Measurements from ENCODE around the gene SHMT2.

SHMT2 gene

DNA sequence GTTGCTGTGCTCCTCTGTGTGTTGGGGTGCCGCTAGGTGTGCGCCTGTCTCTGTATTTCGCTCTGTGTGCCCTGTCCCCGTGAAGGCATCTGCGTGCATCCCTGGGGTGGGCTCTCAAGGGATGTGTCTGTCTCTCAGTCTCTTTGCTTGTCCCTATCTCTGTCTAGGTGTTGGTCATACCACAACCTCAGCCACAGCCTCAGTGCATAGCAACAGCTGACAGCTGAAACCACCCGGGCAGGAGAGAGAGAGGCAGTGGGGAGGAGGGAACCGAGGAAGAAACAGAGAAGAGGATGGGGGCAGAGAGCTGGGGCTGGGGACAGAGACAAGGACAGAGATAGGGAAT lies 13.9 kb upstream of the SHMT2 start:
- DNase-seq: no peak

DNA sequence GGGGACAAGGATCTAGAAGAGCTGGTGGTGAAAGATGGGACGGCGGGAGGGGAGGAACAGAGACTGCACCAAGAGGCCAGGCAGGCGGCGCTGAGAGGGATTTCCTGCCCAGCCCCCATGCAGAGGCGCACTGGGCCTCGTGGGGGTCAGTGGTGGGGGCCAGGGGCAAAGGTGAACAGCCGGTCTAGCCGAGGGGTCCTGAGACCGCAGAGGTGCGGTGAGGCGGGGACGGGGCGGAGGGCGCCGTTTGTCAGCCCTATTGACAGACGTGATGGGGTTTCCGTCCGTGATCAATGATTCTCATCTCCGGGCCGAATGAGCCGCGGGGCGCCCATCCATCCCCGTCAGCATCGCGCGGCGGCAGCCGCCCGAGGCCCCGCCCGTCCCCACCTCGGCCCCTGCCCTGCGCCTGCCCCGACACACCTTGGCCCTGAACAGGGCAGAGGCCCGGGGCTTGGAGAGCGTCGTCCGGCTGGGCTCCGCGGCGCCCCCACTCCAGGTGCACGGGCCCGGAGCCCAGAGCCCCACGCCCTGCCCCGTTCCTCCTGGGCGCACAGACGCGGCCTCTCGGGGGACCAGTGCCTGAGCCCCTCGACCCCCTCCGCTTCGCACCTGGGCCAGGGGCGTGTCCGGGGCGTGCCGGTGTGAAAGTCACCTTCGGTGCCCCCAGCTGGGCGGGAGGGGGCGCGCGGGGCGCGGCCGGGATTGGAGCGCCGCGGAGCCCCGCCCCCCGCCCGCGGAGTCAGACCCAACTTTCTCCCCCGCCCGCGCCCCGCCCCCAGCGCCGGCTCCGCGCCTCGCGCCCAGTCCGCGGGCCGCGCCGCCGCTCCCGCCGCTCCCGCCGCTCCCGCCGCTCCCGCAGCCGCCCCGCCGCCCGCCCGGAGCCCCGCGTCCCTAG lies 13.2 kb upstream of the SHMT2 start, which contains the start of gene NXPH4:
TSS of gene NXPH4 (plus strand) at position 781 of the 898 bp plus-strand sequence. CDS start 176 bp downstream, outside the sequence.
- no peak for DNase-seq

- DNase-seq: no peak
Observed at GRCh38 chr12:57216921-57217879, 12.3 kb upstream of the SHMT2 start.

GRCh38 chr12:57218030-57218853 lies 11.3 kb upstream of the SHMT2 start:
- no peak for DNase-seq

- DNase-seq: no peak
Observed at GRCh38 chr12:57219205-57219992, 10.1 kb upstream of the SHMT2 start.

DNA sequence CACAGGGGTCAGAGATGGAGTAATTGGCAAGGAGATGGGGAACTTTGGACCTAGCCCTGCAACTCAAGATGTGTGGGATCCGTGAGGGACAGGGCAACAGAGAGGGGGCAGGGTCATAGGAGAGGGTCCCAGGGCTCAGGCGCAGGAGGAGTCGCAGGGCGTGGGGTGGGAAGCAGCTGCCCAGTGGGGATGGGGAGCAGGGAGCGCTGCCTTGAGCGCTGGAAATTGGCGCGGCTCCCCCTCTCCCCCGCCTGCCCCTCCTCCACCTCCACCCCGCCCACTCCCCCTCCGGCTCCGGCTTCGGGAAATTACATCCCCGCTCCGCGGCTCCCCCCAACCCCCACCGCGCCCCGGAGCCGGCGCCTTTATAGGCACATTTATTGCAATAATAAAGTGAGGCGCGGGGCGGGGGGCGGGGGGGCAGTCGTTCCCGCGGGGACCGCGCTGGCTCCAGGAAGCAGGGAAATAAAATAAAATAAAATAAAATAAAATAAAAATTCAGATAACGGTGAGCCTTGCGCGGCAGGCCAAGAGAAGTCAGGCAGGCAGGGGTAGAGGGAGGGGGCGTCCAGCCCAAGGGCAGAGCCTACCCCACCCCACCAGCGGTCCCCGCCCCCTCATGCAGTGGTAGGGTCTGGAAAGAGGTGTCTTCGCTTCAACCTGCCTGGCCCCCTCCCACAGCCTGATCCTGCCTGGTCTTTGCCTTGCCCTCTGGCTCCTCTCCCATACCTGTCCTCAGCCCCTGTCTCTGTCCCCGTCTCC lies 9.3 kb upstream of the SHMT2 start:
- no peak for DNase-seq

DNA sequence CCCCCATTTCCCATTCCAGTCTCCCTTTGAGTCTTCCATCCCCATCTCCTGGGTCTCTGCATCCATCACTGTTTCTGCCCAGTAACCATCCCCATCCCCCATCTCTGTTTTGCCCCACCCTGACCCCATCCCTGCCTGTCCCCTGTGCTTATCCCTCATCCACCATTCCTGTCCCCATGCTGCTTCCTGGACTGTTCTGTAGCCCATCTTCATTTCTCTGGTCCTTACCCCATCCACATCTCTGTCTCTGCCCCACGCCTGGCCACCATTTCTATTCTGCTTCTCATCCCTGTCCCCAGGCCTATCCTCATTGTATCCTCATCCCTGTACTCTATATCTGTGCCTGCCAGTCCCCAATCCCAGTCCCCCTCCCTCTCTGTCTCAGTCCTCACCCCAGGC lies 8.7 kb upstream of the SHMT2 start:
- DNase-seq: no peak

DNA sequence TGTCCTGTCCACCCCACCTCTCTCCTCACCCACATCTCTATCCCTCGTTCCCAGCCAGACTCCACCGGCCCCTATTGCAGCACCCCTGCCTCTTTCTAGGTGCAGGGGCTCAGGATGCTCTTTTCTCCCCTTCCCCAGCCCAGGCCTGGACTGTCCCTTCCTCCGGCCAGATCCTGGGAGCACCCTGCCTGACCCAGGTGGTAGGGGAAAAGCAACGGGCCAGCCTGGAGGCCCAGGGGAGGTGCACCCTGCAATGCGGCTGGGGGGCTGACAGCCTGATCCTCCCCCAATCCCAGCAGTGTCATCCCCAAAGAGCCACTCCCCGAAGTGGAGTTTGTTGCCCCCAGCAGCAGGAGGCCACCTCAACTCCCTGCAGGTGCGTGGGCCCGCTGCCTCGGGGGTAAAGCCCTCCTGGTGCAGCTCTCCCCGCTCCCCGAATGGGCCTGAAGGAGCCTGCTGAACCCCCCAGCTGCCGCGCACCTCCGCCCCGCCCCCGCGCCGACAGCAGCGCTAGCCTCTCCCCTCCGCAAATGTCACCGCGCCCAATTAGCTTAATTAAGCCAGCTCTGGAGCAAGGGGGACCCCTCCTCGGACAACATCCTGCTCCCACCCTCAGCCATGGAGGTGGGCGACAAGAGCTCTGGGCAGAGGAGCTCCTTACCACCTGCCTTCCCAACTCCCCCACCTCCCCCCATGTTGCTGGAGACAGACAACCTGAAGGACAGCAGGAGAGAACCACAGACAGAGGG lies 8.2 kb upstream of the SHMT2 start:
- no peak for DNase-seq

DNA sequence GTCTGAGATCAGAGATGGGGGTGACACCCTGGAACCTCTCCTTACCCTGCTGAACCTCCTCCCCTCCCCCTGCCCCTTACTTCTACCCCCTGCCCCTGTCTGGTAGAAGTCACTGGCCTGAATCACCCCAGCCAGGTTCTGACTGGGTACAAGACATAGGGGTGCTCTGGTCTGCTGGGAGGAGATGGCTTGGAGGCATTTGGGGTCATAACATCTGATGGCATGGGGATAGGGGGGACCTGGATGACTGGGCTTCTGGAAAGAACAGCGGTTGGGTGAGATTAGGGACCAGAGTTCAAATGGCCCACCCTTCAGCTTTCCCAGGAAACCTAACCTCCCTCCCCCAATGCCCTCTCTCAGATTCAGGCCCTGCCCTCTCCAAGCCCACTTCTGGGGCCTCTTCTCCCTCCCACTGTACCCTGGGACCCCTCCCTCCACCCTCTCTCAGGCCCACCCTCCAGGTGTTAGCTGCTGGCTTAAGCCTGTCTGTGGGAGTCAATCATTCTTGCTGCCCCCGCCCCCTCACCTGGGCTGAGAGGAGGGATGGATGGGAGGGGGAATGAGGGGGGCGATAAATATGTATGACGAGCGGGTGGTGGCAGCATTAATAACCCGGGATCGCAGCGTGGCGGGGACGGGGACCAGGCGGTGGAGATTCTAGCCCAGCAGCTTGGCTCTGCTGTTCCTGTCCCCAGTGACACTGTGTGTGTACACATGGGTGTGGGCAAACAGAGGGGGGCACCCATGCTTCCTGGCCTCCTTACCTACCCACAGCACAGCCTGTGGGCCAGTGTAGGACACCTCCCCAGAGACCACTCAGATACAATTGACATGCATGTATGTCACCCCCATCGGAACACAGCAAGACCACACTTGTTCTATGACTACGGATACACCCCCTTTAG lies 7.0 kb upstream of the SHMT2 start:
- DNase-seq: no peak

DNA sequence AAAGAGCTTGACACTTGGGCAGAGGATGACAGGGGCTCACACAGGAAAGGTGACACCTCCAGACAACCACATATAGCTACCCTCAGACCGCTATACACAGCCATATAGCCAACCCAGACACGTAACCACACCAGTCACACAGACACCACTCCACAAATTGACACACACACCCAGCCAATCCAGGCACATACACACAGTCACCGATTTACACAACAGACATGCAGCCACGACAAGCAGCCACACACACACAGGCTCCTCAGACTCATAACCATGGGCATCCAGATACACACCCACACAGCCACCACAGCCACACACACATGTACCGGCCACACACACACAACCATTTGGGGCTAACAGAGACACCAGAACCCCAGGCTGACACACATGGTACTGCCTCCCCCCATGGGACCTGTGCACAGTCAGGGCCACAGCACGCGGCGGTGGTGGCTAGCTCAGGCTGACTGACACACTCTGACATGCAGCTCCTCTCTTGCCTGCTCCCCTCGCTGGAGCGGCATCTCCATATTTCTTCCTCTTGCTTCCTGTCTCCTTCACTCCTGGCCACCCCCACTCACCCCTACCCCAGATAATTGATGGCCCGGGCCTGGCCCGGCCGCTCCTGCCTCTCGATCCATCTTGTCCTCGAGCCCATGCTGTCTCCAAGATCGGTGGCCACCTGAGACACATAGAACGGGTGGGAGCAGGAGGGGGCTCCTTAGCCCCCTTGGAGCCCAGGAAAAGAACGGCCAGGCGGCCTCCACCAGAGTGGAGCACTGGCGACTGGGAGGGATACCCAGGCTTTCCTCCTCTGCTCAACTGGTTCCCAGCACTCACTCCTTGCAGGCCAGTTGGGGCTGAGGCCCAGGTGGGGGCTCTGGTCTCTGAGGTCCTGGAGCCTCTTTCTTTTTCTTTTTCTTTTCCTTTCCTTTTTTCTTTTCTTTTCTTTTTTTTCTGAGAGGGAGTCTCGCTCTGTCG lies 6.0 kb upstream of the SHMT2 start:
- no peak for DNase-seq

DNA sequence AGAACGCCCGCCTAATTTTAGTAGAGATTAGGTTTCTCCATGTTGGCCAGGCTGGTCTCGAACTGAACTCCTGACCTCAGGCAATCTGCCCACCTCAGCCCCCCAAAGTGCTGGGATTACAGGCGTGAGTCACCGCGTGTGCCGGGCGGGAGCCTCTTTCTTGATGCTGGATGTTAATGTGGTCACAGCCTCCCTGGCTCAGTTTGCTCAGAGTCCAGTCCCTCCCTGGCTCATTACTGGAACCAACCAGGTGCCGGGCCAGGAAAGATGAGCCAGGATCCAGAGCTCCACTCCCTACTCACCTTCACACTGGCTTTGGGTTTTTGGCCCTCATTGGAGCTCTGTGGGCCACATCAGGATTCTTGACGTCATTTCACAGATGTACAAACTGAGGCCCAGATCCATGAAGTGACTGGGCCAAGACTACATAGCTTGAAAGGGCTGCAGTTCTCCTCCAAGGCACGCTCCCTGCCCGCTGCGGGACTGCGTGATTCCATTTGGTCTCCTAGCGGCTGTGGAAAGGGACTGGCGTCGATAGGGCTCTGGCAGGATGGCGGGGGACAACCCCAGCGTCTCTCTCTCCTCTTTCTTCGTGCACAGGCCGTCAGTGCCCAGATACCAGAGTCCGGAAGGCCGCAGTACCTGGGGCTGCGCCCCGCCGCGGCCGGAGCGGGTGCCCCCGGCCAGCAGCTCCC lies 5.1 kb upstream of the SHMT2 start:
- DNase-seq: no peak

DNA sequence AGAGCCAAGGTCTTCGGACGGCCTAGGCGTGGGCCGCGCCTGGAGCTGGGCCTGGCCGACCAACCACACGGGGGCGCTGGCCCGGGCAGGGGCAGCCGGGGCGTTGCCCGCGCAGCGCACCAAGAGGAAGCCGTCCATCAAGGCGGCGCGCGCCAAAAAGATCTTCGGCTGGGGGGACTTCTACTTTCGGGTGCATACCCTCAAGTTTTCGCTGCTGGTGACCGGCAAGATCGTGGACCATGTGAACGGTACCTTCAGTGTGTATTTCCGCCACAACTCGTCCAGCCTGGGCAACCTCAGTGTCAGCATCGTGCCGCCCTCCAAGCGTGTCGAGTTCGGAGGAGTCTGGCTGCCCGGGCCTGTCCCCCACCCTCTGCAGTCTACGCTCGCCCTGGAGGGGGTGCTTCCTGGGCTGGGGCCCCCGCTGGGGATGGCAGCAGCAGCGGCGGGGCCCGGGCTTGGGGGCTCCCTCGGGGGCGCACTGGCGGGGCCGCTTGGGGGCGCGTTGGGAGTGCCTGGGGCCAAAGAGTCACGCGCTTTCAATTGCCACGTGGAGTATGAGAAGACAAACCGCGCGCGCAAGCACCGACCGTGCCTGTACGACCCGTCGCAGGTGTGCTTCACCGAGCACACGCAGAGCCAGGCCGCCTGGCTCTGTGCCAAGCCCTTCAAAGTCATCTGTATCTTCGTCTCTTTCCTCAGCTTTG lies 4.4 kb upstream of the SHMT2 start:
- DNase-seq: no peak

GRCh38 chr12:57225680-57226210 lies 3.8 kb upstream of the SHMT2 start:
- no peak for DNase-seq

GRCh38 chr12:57226588-57227314 lies 2.8 kb upstream of the SHMT2 start:
- no peak for DNase-seq

GRCh38 chr12:57227315-57228115 lies 2.0 kb upstream of the SHMT2 start:
- no peak for DNase-seq
